Esophagus muscularis mucosa (tissue), 4 donors: ENCODE results near the gene AFF3.

Experiments
- CTCF ChIP-seq, 3 experiments: fragments of 200-600 bp in 2 of 3; fragments of 450-650 bp in 1 of 3; sonication (generic) in 2 of 3; IDR thresholded peaks; one replicate each; pipeline ENCODE4 v1.5.1; 2017 to 2019; ENCODE audit warnings: antibody characterized with exemption in 3 of 3, mild to moderate bottlenecking in 2 of 3, moderate library complexity in 1 of 3
- EP300 ChIP-seq: sonication (generic); formaldehyde crosslinking; IDR thresholded peaks from one replicate; pipeline ENCODE4 v1.6.1; 2017; ENCODE audit warnings: antibody characterized with exemption
- POLR2A ChIP-seq: fragments of 450-650 bp; IDR thresholded peaks from one replicate; pipeline ENCODE4 v1.6.1; 2017; ENCODE audit warnings: antibody characterized with exemption, moderate library complexity, mild to moderate bottlenecking, low read depth

- no peak for TF ChIP-seq CTCF (IDR thresholded peaks at IDR 0.05)
- TF ChIP-seq POLR2A: no peak
- no peak for TF ChIP-seq EP300
These were observed 362.1 kb downstream of the AFF3 start for GRCh38 chr2:99780276-99780675.
